IMR-90 (cell line): ENCODE measurements around the gene TUBB4A. TPM values are rescaled to one million over a fixed set of nuclear protein-coding genes. Genes with fewer than 3 reads are reported as not detected.

Experiments
- ATAC-seq: fragments of 200-7000 bp; cut with Tn5 transposase; 2 replicates; pipeline ENCODE4 v1.9.1; 2020; ENCODE audit warnings: low read depth, mild to moderate bottlenecking, moderate library complexity
- BruUV-seq: library from RNA; stranded (reverse); fragments of 400-500 nt; replicated peaks from 2 replicates; lab custom pipeline; 2021; lab: Mats Ljungman, UMichigan
- CTCF ChIA-PET: fragments of 300-600 bp; formaldehyde crosslinking; extraction: SDS; loops from one replicate; lab custom pipeline; 2021; ENCODE audit warnings: antibody characterized with exemption; lab: Yijun Ruan, JAX
- POLR2A ChIA-PET: fragments of 300-600 bp; sonication (Branson Sonifier 250); formaldehyde crosslinking; loops from one replicate; lab custom pipeline; 2022; ENCODE audit warnings: antibody characterized with exemption; ENCODE audit not compliant: unreplicated experiment; lab: Charles Lee
- DNase-seq: peaks from one replicate; pipeline ENCODE4 v3.0.0; 2013
- H2AFZ ChIP-seq: replicated peaks from 2 replicates; pipeline ENCODE3; 2013; ENCODE audit warnings: low read length, mild to moderate bottlenecking; ENCODE audit not compliant: poor library complexity
- H2AK5ac ChIP-seq: 2 replicates; pipeline ENCODE4 v1.6.1; 2013; ENCODE audit warnings: low read depth, low read length, inconsistent platforms
- H2AK9ac ChIP-seq: replicated peaks from 2 replicates; pipeline ENCODE3; 2013; ENCODE audit warnings: mild to moderate bottlenecking, low read depth, low read length, moderate library complexity; ENCODE audit not compliant: poor library complexity
- H2BK120ac ChIP-seq: 2 replicates; pipeline ENCODE4 v1.6.1; 2013; ENCODE audit warnings: low read depth, low read length, inconsistent platforms
- H2BK15ac ChIP-seq: 3 replicates; pipeline ENCODE4 v1.6.1; 2013; ENCODE audit warnings: low read depth, low read length, inconsistent platforms
- H2BK20ac ChIP-seq: 2 replicates; pipeline ENCODE4 v1.6.1; 2013; ENCODE audit warnings: low read depth, mild to moderate bottlenecking, inconsistent platforms, low read length, moderate library complexity
- H2BK5ac ChIP-seq: 2 replicates; pipeline ENCODE4 v1.6.1; 2013; ENCODE audit warnings: mild to moderate bottlenecking, low read depth, low read length, inconsistent platforms; ENCODE audit not compliant: poor library complexity, severe bottlenecking
- H3K14ac ChIP-seq: replicated peaks from 2 replicates; pipeline ENCODE4 v1.6.1; 2013; ENCODE audit warnings: low read depth, low read length, inconsistent platforms
- H3K18ac ChIP-seq: 2 replicates; pipeline ENCODE4 v1.6.1; 2013; ENCODE audit warnings: low read depth, low read length, control low read depth
- H3K23ac ChIP-seq: 2 replicates; pipeline ENCODE4 v1.6.1; 2013; ENCODE audit warnings: low read depth, low read length, inconsistent platforms
- H3K27ac ChIP-seq: 2 replicates; pipeline ENCODE4 v1.5.1; 2013; ENCODE audit warnings: mild to moderate bottlenecking, control low read depth, low read length; ENCODE audit not compliant: insufficient read depth
- H3K27me3 ChIP-seq: 2 replicates; pipeline ENCODE4 v1.6.1; 2013; ENCODE audit warnings: low read length; ENCODE audit not compliant: control insufficient read depth, insufficient read depth
- H3K36me3 ChIP-seq: 2 replicates; pipeline ENCODE4 v1.6.1; 2013; ENCODE audit warnings: low read length, mixed read lengths; ENCODE audit not compliant: control insufficient read depth, insufficient read depth
- H3K4ac ChIP-seq: 2 replicates; pipeline ENCODE4 v1.6.1; 2013; ENCODE audit warnings: low read depth, low read length, inconsistent platforms
- H3K4me1 ChIP-seq: 2 replicates; pipeline ENCODE4 v1.6.1; 2013; ENCODE audit warnings: low read length, mixed read lengths; ENCODE audit not compliant: control insufficient read depth, insufficient read depth
- H3K4me2 ChIP-seq: 2 replicates; pipeline ENCODE4 v1.6.1; 2013; ENCODE audit warnings: low read depth, mild to moderate bottlenecking, control low read depth, low read length, moderate library complexity
- H3K4me3 ChIP-seq: 2 replicates; pipeline ENCODE4 v1.5.1; 2013; ENCODE audit warnings: low read depth, mild to moderate bottlenecking, control low read depth, low read length, moderate library complexity; ENCODE audit not compliant: insufficient read depth
- H3K56ac ChIP-seq: 2 replicates; pipeline ENCODE4 v1.6.1; 2013; ENCODE audit warnings: low read length, inconsistent platforms; ENCODE audit not compliant: insufficient read depth; ENCODE audit errors: extremely low read depth
- H3K79me1 ChIP-seq, 2 experiments: 2 replicates each; pipeline ENCODE4 v1.6.1; 2013; ENCODE audit warnings: low read length in 2 of 2, inconsistent platforms in 1 of 2, low read depth in 1 of 2
- H3K9ac ChIP-seq: 2 replicates; pipeline ENCODE4 v1.6.1; 2013; ENCODE audit warnings: low read depth, low read length, control low read depth
- H3K9me1 ChIP-seq: 2 replicates; pipeline ENCODE4 v1.6.1; 2013; ENCODE audit warnings: low read length, inconsistent platforms; ENCODE audit not compliant: insufficient read depth
- H3K9me3 ChIP-seq: 2 replicates; pipeline ENCODE4 v1.6.1; 2013; ENCODE audit warnings: low read length; ENCODE audit not compliant: control insufficient read depth, insufficient read depth
- H4K20me1 ChIP-seq: 2 replicates; pipeline ENCODE4 v1.6.1; 2013; ENCODE audit warnings: low read length, inconsistent platforms; ENCODE audit not compliant: insufficient read depth
- H4K5ac ChIP-seq: 2 replicates; pipeline ENCODE4 v1.6.1; 2013; ENCODE audit warnings: mild to moderate bottlenecking, low read depth, low read length, control low read depth
- H4K8ac ChIP-seq, 2 experiments: 2 replicates each; pipeline ENCODE4 v1.6.1; 2013; ENCODE audit warnings: low read depth in 2 of 2, low read length in 2 of 2, control low read depth in 1 of 2, inconsistent platforms in 1 of 2
- H4K91ac ChIP-seq: 2 replicates; pipeline ENCODE4 v1.6.1; 2013; ENCODE audit warnings: low read depth, low read length, inconsistent platforms; ENCODE audit not compliant: insufficient read depth
- BHLHE40 ChIP-seq: fragments of 150-350 bp; IDR thresholded peaks from 2 replicates; pipeline ENCODE4 v1.6.1; 2016; ENCODE audit warnings: mild to moderate bottlenecking, low read depth, low read length
- CEBPB ChIP-seq: IDR thresholded peaks from 2 replicates; pipeline ENCODE4 v1.6.1; 2012; ENCODE audit warnings: low read depth, low read length, improper control_type of control experiment
- CTCF ChIP-seq: conservative IDR thresholded peaks from 2 replicates; pipeline ENCODE4 v1.5.1; 2012; ENCODE audit warnings: mild to moderate bottlenecking, low read depth, low read length, improper control_type of control experiment
- ELK1 ChIP-seq: fragments of 150-350 bp; IDR thresholded peaks from 2 replicates; pipeline ENCODE4 v1.6.1; 2016; ENCODE audit warnings: low read depth, mild to moderate bottlenecking, low read length, moderate library complexity, borderline replicate concordance
- FOS ChIP-seq: fragments of 150-350 bp; IDR thresholded peaks from 2 replicates; pipeline ENCODE4 v1.6.1; 2016; ENCODE audit warnings: low read depth, low read length
- MAFK ChIP-seq: IDR thresholded peaks from 2 replicates; pipeline ENCODE4 v1.6.1; 2012; ENCODE audit warnings: low read depth, low read length, improper control_type of control experiment
- MAZ ChIP-seq: IDR thresholded peaks from 2 replicates; pipeline ENCODE4 v1.6.1; 2012; ENCODE audit warnings: low read depth, mild to moderate bottlenecking, low read length, improper control_type of control experiment, moderate library complexity, borderline replicate concordance
- MXI1 ChIP-seq: IDR thresholded peaks from 2 replicates; pipeline ENCODE4 v1.6.1; 2012; ENCODE audit warnings: low read depth, mild to moderate bottlenecking, low read length, moderate library complexity, borderline replicate concordance
- NFE2L2 ChIP-seq: fragments of 150-350 bp; IDR thresholded peaks from 2 replicates; pipeline ENCODE4 v1.6.1; 2016; ENCODE audit warnings: low read depth, mild to moderate bottlenecking, low read length
- RAD21 ChIP-seq: IDR thresholded peaks from 2 replicates; pipeline ENCODE4 v1.6.1; 2012; ENCODE audit warnings: low read length, improper control_type of control experiment
- RCOR1 ChIP-seq: IDR thresholded peaks from 2 replicates; pipeline ENCODE4 v1.6.1; 2012; ENCODE audit warnings: mild to moderate bottlenecking, low read length, improper control_type of control experiment; ENCODE audit not compliant: insufficient replicate concordance
- SMC3 ChIP-seq: fragments of 150-350 bp; IDR thresholded peaks from 2 replicates; pipeline ENCODE4 v1.6.1; 2016; ENCODE audit warnings: low read depth, mild to moderate bottlenecking, antibody characterized with exemption, low read length, moderate library complexity
- USF2 ChIP-seq: fragments of 150-350 bp; IDR thresholded peaks from 2 replicates; pipeline ENCODE4 v1.6.1; 2017; ENCODE audit warnings: mild to moderate bottlenecking, antibody characterized with exemption, low read length, low read depth
- WGBS, 2 experiments: methylation state at CpG; one replicate each; pipeline versions ENCODE4 v1.1.5 to v1.1.7; 2013; ENCODE audit warnings: missing lambda C conversion rate in 2 of 2; ENCODE audit not compliant: insufficient read length in 1 of 2; ENCODE audit errors: extremely low coverage in 2 of 2; 5-methylcytosine and 5-hydroxymethylcytosine counted together
- dilution Hi-C: fragments of 300-500 bp; cut with HindIII; formaldehyde crosslinking; loops from one replicate; pipeline ENCODE4 v1.14.3; 2018; ENCODE audit warnings: low sequenced_read_pairs; ENCODE audit not compliant: unreplicated experiment
- in situ Hi-C: fragments of 300-500 bp; cut with MboI; formaldehyde crosslinking; loops from 3 replicates; pipeline ENCODE4 v1.14.3; 2019; ENCODE audit warnings: low sequenced_read_pairs, inconsistent platforms, mixed read lengths
- intact Hi-C: fragments of 100-400 bp; cut with micrococcal nuclease; formaldehyde crosslinking; loops from 2 replicates; pipeline ENCODE4 v1.10.0; 2022
- polyA plus RNA-seq, 3 experiments: library from polyadenylated mRNA; depleted of rRNA; stranded (reverse); fragments of >200 nt; gene quantifications; 2 replicates each; pipeline ENCODE4 v1.2.3, GENCODE V29; 2012; ENCODE audit warnings: low replicate concordance in 1 of 3
- total RNA-seq: library from RNA; depleted of rRNA; stranded (reverse); fragments of >200 nt; gene quantifications from 2 replicates; pipeline ENCODE4 v1.2.3, GENCODE V29; 2012

TUBB4A gene
- total and polyA plus RNA-seq, 2 of the 4 experiments (the other 2 are of a cell fraction), result not detected

GRCh38 chr19:6460099-6460884, 41.8 kb downstream of the TUBB4A start:
- Histone ChIP-seq H4K5ac (no peak overlapping the region), H3K9me1 (no peaks in the 10 kb centered on the region; the same call in 1 of the 2 replicates), H3K56ac (no peak overlapping the region), H3K23ac (no peak overlapping the region), H3K14ac (no peak overlapping the region), H4K20me1 (no peaks in the 10 kb centered on the region), H3K9me3 (no peaks in the 10 kb centered on the region), H2BK5ac (no peak overlapping the region), H3K4me1 (peaks cover 3% of the 10 kb centered on the region; the same call in 1 of the 2 replicates), H3K4me2 (peak overlapping the region; percentile 96), H4K91ac (no peak overlapping the region), H3K18ac (no peak overlapping the region), H3K4ac (no peak overlapping the region), H2AK9ac (peak overlapping the region; percentile 3), H3K79me1 (peaks cover 0 to 3% of the 10 kb centered on the region in 2 experiments; a peak in 1 of 4 replicates), H4K8ac (peak overlapping the region in 1 of 2 experiments; percentile 59; a peak in 1 of 4 replicates), H3K27me3 (peaks cover 17% of the 10 kb centered on the region), H2BK120ac (0 out of 2 replicates have a peak overlapping the region, but pooled peaks have one; percentile 55), H3K4me3 (peak overlapping the region; percentile 61), H2AK5ac (0 out of 2 replicates have a peak overlapping the region, but pooled peaks have one; percentile 12), H2BK20ac (no peak overlapping the region), H2BK15ac (no peak overlapping the region), H3K36me3 (no peaks in the 10 kb centered on the region), H3K9ac (peak overlapping the region; percentile 7; the same call in 1 of the 2 replicates), H2AFZ (peak overlapping the region; percentile 98), H3K27ac (peak overlapping the region; percentile 4; the same call in 1 of the 2 replicates)
- CTCF ChIA-PET, result no interaction called here
- dilution Hi-C loops, result no loop called here
- in situ Hi-C loops, result no loop called here
- 1% methylated on average over 24 of the region's 57 CpGs; no CpG with 5 or more reads in 1 of the 2 experiments for WGBS, 2 experiments
- DNase-seq (peak; percentile 97), ATAC-seq (peak; percentile 92)
- POLR2A ChIA-PET, result no interaction called here
- intact Hi-C loops, result loop anchor here (1.0 kb wide), 2 partner anchors 277 to 403 kb away; partner anchors contain the start of gene GPR108
- no TSS peak for BruUV-seq
- TF ChIP-seq USF2 (no peak), SMC3 (0 out of 2 replicates have a peak, but pooled peaks have one; percentile 15), MAZ (peak; percentile 48), RCOR1 (no peak), CEBPB (no peak), CTCF (peak; percentile 46), MAFK (no peak), ELK1 (no peak), NFE2L2 (no peak), RAD21 (no peak), FOS (no peak), BHLHE40 (no peak), MXI1 (no peak)
